B cell (primary cell): Measurements from ENCODE around the gene HS3ST3A1.

Experiments
- EZH2 ChIP-seq: IDR thresholded peaks from 2 replicates; pipeline ENCODE4 v1.6.1; 2012; ENCODE audit warnings: borderline replicate concordance, low read depth, mild to moderate bottlenecking, moderate library complexity, low read length; ENCODE audit not compliant: insufficient read depth, poor library complexity, severe bottlenecking
- TF ChIP-seq, protein P1 (sequence below): fragments of 200-600 bp; IDR thresholded peaks from one replicate; pipeline ENCODE4 v1.8.0; 2022; ENCODE audit warnings: antibody characterized with exemption, mild to moderate bottlenecking

DNA sequence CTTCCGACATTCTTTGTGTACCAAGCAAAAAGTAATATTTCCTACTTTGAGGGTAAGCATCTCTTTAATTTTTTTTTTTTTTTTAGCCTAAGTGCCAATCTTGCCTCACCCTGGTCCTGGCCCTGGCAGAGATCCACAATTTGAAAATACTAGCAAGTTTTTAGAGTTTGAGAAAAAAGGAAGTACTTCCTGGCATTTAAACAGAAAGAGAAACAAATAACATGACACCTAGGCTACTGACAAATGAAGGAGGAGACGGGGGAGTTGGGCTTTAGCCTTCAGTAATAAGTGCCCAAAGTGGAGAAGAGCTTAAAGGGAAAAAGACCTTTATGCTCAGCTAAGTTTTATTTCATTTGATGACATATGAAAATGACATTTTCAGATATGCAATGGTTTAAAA lies 92.8 kb downstream of the HS3ST3A1 start:
- TF ChIP-seq, protein P1, sequence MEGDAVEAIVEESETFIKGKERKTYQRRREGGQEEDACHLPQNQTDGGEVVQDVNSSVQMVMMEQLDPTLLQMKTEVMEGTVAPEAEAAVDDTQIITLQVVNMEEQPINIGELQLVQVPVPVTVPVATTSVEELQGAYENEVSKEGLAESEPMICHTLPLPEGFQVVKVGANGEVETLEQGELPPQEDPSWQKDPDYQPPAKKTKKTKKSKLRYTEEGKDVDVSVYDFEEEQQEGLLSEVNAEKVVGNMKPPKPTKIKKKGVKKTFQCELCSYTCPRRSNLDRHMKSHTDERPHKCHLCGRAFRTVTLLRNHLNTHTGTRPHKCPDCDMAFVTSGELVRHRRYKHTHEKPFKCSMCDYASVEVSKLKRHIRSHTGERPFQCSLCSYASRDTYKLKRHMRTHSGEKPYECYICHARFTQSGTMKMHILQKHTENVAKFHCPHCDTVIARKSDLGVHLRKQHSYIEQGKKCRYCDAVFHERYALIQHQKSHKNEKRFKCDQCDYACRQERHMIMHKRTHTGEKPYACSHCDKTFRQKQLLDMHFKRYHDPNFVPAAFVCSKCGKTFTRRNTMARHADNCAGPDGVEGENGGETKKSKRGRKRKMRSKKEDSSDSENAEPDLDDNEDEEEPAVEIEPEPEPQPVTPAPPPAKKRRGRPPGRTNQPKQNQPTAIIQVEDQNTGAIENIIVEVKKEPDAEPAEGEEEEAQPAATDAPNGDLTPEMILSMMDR, result no peak
- no peak for TF ChIP-seq EZH2
